MCF 10A (cell line): ENCODE measurements around the gene MPDZ. TPM values are rescaled to one million over a fixed set of nuclear protein-coding genes. Genes with fewer than 3 reads are reported as not detected.

ENCODE experiments used
- BruUV-seq: library from RNA; stranded (reverse); fragments of 400-500 nt; replicated peaks from 2 replicates; lab custom pipeline; 2021; lab: Mats Ljungman, UMichigan
- CTCF ChIA-PET: fragments of 300-600 bp; sonication (Branson Sonifier 250); formaldehyde crosslinking; extraction: SDS; loops from one replicate; lab custom pipeline; 2021; ENCODE audit warnings: antibody characterized with exemption, inconsistent platforms; lab: Yijun Ruan, JAX
- POLR2A ChIA-PET: fragments of 300-600, 350-650 bp; sonication (Branson Sonifier 250); formaldehyde crosslinking; extraction: SDS; loops from one replicate; lab custom pipeline; 2020; ENCODE audit warnings: antibody characterized with exemption, inconsistent platforms; lab: Yijun Ruan, JAX
- DNase-seq: peaks from one replicate; pipeline ENCODE4 v3.0.0-alpha.2; 2018; ENCODE audit not compliant: unreplicated experiment
- H3K27ac Mint-ChIP-seq: one replicate; pipeline ENCODE4 v1.8.0; 2022; ENCODE audit warnings: mild to moderate bottlenecking, low read depth, mixed read lengths; ENCODE audit not compliant: unreplicated experiment
- H3K27me3 Mint-ChIP-seq: one replicate; pipeline ENCODE4 v1.8.0; 2022; ENCODE audit warnings: mixed read lengths; ENCODE audit not compliant: insufficient read depth, unreplicated experiment
- H3K36me3 Mint-ChIP-seq: one replicate; pipeline ENCODE4 v1.8.0; 2022; ENCODE audit warnings: mild to moderate bottlenecking, moderate library complexity, mixed read lengths; ENCODE audit not compliant: insufficient read depth, unreplicated experiment
- H3K4me1 Mint-ChIP-seq: one replicate; pipeline ENCODE4 v1.8.0; 2022; ENCODE audit warnings: mixed read lengths; ENCODE audit not compliant: insufficient read depth, unreplicated experiment
- H3K4me3 Mint-ChIP-seq: one replicate; pipeline ENCODE4 v1.8.0; 2022; ENCODE audit warnings: mild to moderate bottlenecking, moderate library complexity, mixed read lengths; ENCODE audit not compliant: unreplicated experiment
- H3K9me3 Mint-ChIP-seq: one replicate; pipeline ENCODE4 v1.8.0; 2022; ENCODE audit warnings: mixed read lengths; ENCODE audit not compliant: unreplicated experiment
- intact Hi-C: fragments of 100-400 bp; cut with micrococcal nuclease; formaldehyde crosslinking; loops from 2 replicates; pipeline ENCODE4 v1.14.1; 2022
- total RNA-seq: library from RNA; stranded (reverse); gene quantifications from 2 replicates; pipeline ENCODE4 v1.2.3, GENCODE V29; 2022
- TF ChIP-seq, protein P1 (sequence below): fragments of 200-600 bp; IDR thresholded peaks from one replicate; pipeline ENCODE4 v1.8.0; 2022; ENCODE audit warnings: antibody characterized with exemption, mild to moderate bottlenecking; ENCODE audit not compliant: unreplicated experiment

Gene MPDZ
- total RNA-seq, 1 experiment from 2014 or later: 8.8 TPM

GRCh38 chr9:13149454-13149853 is 130.0 kb downstream of the MPDZ start:
- BruUV-seq: no TSS peak
- intact Hi-C loops: no loop called here
- DNase-seq: no peak
- no peak overlapping the region for H3K27ac Mint-ChIP-seq
- ChIA-PET POLR2A (no interaction called here), CTCF (no interaction called here)
- H3K4me3 Mint-ChIP-seq: no peak overlapping the region
- H3K27me3 Mint-ChIP-seq: no peaks in the 10 kb centered on the region
- TF ChIP-seq, protein P1, sequence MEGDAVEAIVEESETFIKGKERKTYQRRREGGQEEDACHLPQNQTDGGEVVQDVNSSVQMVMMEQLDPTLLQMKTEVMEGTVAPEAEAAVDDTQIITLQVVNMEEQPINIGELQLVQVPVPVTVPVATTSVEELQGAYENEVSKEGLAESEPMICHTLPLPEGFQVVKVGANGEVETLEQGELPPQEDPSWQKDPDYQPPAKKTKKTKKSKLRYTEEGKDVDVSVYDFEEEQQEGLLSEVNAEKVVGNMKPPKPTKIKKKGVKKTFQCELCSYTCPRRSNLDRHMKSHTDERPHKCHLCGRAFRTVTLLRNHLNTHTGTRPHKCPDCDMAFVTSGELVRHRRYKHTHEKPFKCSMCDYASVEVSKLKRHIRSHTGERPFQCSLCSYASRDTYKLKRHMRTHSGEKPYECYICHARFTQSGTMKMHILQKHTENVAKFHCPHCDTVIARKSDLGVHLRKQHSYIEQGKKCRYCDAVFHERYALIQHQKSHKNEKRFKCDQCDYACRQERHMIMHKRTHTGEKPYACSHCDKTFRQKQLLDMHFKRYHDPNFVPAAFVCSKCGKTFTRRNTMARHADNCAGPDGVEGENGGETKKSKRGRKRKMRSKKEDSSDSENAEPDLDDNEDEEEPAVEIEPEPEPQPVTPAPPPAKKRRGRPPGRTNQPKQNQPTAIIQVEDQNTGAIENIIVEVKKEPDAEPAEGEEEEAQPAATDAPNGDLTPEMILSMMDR: no peak
- H3K4me1 Mint-ChIP-seq: no peaks in the 10 kb centered on the region
- no peaks in the 10 kb centered on the region for H3K36me3 Mint-ChIP-seq
- no peaks in the 10 kb centered on the region for H3K9me3 Mint-ChIP-seq

DNA sequence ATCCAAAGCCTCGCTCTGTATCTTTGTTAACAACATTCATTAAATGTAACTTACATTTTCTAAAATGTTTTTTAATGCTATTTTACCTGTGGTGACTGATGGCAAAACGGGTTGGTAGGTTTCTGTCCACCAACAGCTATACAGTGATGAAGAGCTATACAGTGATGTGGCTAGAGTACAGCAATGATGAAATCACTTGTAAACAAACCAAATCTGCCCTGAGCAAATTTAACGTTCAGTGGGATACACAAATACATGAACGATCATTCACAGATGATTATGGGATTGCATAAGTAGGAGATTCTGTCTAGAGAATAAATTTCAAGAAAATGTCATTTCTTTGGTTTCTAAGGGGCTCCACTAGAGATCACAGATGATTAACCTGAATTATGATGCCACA is 132.7 kb downstream of the MPDZ start:
- intact Hi-C loops: no loop called here
- Mint-ChIP-seq H3K4me1 (no peaks in the 10 kb centered on the region), H3K9me3 (no peaks in the 10 kb centered on the region), H3K4me3 (no peak overlapping the region), H3K27me3 (no peaks in the 10 kb centered on the region), H3K27ac (no peak overlapping the region), H3K36me3 (no peaks in the 10 kb centered on the region)
- no TSS peak for BruUV-seq
- ChIA-PET POLR2A (no interaction called here), CTCF (interaction anchor here (0.6 to 0.7 kb wide), 2 partner anchors 773 to 1989 kb away, joined by 3 to 4 read pairs; no protein-coding TSS in a partner anchor)
- DNase-seq: no peak
- TF ChIP-seq, protein P1: no peak

GRCh38 chr9:13145340-13145739 is 134.2 kb downstream of the MPDZ start:
- TF ChIP-seq, protein P1: no peak
- no TSS peak for BruUV-seq
- ChIA-PET POLR2A (interaction anchor here (1.0 kb wide), 1 partner anchor 15 kb away, joined by 3 read pairs; no protein-coding TSS in a partner anchor), CTCF (no interaction called here)
- DNase-seq: no peak
- Mint-ChIP-seq H3K27me3 (no peaks in the 10 kb centered on the region), H3K4me1 (no peaks in the 10 kb centered on the region), H3K4me3 (no peak overlapping the region), H3K9me3 (no peaks in the 10 kb centered on the region), H3K36me3 (no peaks in the 10 kb centered on the region), H3K27ac (no peak overlapping the region)
- intact Hi-C loops: no loop called here

- no peaks in the 10 kb centered on the region for H3K9me3 Mint-ChIP-seq
- intact Hi-C loops: no loop called here
- ChIA-PET CTCF (no interaction called here), POLR2A (no interaction called here)
- H3K4me1 Mint-ChIP-seq: peaks cover 9% of the 10 kb centered on the region
- no peak for DNase-seq
- no peak overlapping the region for H3K27ac Mint-ChIP-seq
- no peak overlapping the region for H3K4me3 Mint-ChIP-seq
- BruUV-seq: no TSS peak
- no peaks in the 10 kb centered on the region for H3K27me3 Mint-ChIP-seq
- H3K36me3 Mint-ChIP-seq: no peaks in the 10 kb centered on the region
- TF ChIP-seq, protein P1: no peak
Measured at GRCh38 chr9:13144166-13144775, 135.2 kb downstream of the MPDZ start.
